A549 (cell line): Measurements from ENCODE around the gene KIAA0825. TPM values are rescaled to one million over a fixed set of nuclear protein-coding genes. Genes with fewer than 3 reads are reported as not detected.
"Not testable (repeated sequence)": the region's sequence is repeated elsewhere in the genome, so short reads cannot be mapped to it uniquely, and the experiment has no call there.

Source experiments
- ATAC-seq, 2 experiments: fragments of 200-7000 bp in 1 of 2; fragments of >200 bp in 1 of 2; cut with Nextera tagmentation in 1 of 2; cut with Tn5 transposase in 1 of 2; 3 replicates each; pipeline versions ENCODE4 v1.8.0 to v1.9.1; 2018 to 2020; ENCODE audit warnings: mild to moderate bottlenecking in 1 of 2, moderate library complexity in 1 of 2
- CTCF ChIA-PET: fragments of 300-600 bp; sonication (Branson Sonifier 250); formaldehyde crosslinking; extraction: SDS; loops from one replicate; lab custom pipeline; 2021; ENCODE audit warnings: antibody characterized with exemption, inconsistent platforms; lab: Yijun Ruan, JAX
- POLR2A ChIA-PET: fragments of 350-600 bp; formaldehyde crosslinking; extraction: SDS; loops from one replicate; lab custom pipeline; 2021; ENCODE audit warnings: antibody characterized with exemption, inconsistent platforms; lab: Yijun Ruan, JAX
- DNase-seq, 2 experiments: peaks; one replicate each; pipeline versions ENCODE4 v3.0.0 to v3.0.0-alpha.2; 2011 to 2016; ENCODE audit warnings: low read depth in 1 of 2, low spot score in 1 of 2
- FAIRE-seq: peaks from 2 replicates; lab custom pipeline; 2011; peaks lifted over from hg19 to GRCh38; lab: Jason Lieb, UNC
- H3K27ac ChIP-seq, 2 experiments: fragments of >200 bp; sonication (Bioruptor Twin); formaldehyde crosslinking; 3 replicates each; pipeline ENCODE4 v1.5.1; 2016 to 2017
- H3K4me1 ChIP-seq: fragments of >200 bp; sonication (Bioruptor Twin); formaldehyde crosslinking; 3 replicates; pipeline ENCODE4 v1.6.1; 2016
- H3K4me2 ChIP-seq: fragments of >200 bp; sonication (Bioruptor Twin); formaldehyde crosslinking; 3 replicates; pipeline ENCODE4 v1.6.1; 2016
- H3K4me3 ChIP-seq: fragments of >200 bp; sonication (Bioruptor Twin); formaldehyde crosslinking; 3 replicates; pipeline ENCODE4 v1.5.1; 2016
- H3K9me3 ChIP-seq: fragments of >200 bp; sonication (Bioruptor Twin); formaldehyde crosslinking; 3 replicates; pipeline ENCODE4 v1.6.1; 2016
- CBX8 ChIP-seq: fragments of 200-600 bp; sonication (generic); IDR thresholded peaks from 2 replicates; pipeline ENCODE4 v1.6.1; 2016
- CHD2 ChIP-seq: fragments of 150-350 bp; IDR thresholded peaks from 2 replicates; pipeline ENCODE4 v1.6.1; 2014; ENCODE audit warnings: low read length; ENCODE audit not compliant: partially characterized antibody
- CHD4 ChIP-seq: fragments of 200-600 bp; sonication (generic); IDR thresholded peaks from 2 replicates; pipeline ENCODE4 v1.6.1; 2016; ENCODE audit warnings: antibody characterized with exemption, mild to moderate bottlenecking, borderline replicate concordance
- E2F6 ChIP-seq: IDR thresholded peaks from 2 replicates; pipeline ENCODE4 v1.6.1; 2012; ENCODE audit warnings: low read depth, borderline replicate concordance
- EHMT2 ChIP-seq: fragments of 200-600 bp; sonication (generic); IDR thresholded peaks from 2 replicates; pipeline ENCODE4 v1.6.1; 2016; ENCODE audit warnings: antibody characterized with exemption, low read depth, mild to moderate bottlenecking, moderate library complexity
- FOSL2 ChIP-seq, 2 experiments: fragments of 450-650 bp in 1 of 2; fragments of >200 bp in 1 of 2; sonication (Bioruptor Twin) in 1 of 2; formaldehyde crosslinking; IDR thresholded peaks; 2 replicates each; pipeline versions ENCODE4 v1.5.0 to v1.6.1; 2016 to 2020; ENCODE audit warnings: mild to moderate bottlenecking in 1 of 2, moderate library complexity in 1 of 2
- HES2 ChIP-seq: fragments of >200 bp; sonication (Bioruptor Twin); formaldehyde crosslinking; IDR thresholded peaks from 2 replicates; pipeline ENCODE4 v1.6.1; 2016
- HOXA7 ChIP-seq: fragments of 250-450 bp; sonication (Bioruptor Pico); IDR thresholded peaks from 2 replicates; pipeline ENCODE4 v1.5.0; 2020; ENCODE audit warnings: mild to moderate bottlenecking, moderate library complexity
- MAZ ChIP-seq: fragments of 150-350 bp; IDR thresholded peaks from 2 replicates; pipeline ENCODE4 v1.6.1; 2014; ENCODE audit warnings: antibody characterized with exemption, low read depth, low read length, borderline replicate concordance
- MYC ChIP-seq: IDR thresholded peaks from 2 replicates; pipeline ENCODE4 v1.6.1; 2012; ENCODE audit warnings: mild to moderate bottlenecking, inconsistent platforms, low read length, improper control_type of control experiment, borderline replicate concordance
- NPAS2 ChIP-seq: fragments of 250-450 bp; sonication (Bioruptor Pico); IDR thresholded peaks from 2 replicates; pipeline ENCODE4 v1.8.0; 2022; ENCODE audit warnings: mild to moderate bottlenecking, moderate library complexity, borderline replicate concordance
- PBX3 ChIP-seq: IDR thresholded peaks from 2 replicates; pipeline ENCODE4 v1.6.1; 2012
- RAD21 ChIP-seq, 2 experiments: fragments of >200 bp in 1 of 2; sonication (Bioruptor Twin) in 1 of 2; formaldehyde crosslinking in 1 of 2; IDR thresholded peaks in 1 of 2; conservative IDR thresholded peaks in 1 of 2; 2 replicates in 1 of 2; 3 replicates in 1 of 2; pipeline ENCODE4 v1.6.1; 2012 to 2018; ENCODE audit warnings: inconsistent platforms in 1 of 2
- RFX5 ChIP-seq: fragments of 450-650 bp; IDR thresholded peaks from 2 replicates; pipeline ENCODE4 v1.7.1; 2014; ENCODE audit warnings: antibody characterized with exemption, mild to moderate bottlenecking, moderate library complexity
- RNF2 ChIP-seq: fragments of 200-600 bp; sonication (generic); IDR thresholded peaks from 2 replicates; pipeline ENCODE4 v1.6.1; 2016; ENCODE audit warnings: low read depth, mild to moderate bottlenecking, antibody characterized with exemption, moderate library complexity, borderline replicate concordance
- SMC3 ChIP-seq: fragments of >200 bp; sonication (Bioruptor Twin); formaldehyde crosslinking; IDR thresholded peaks from 3 replicates; pipeline ENCODE4 v1.6.1; 2018; ENCODE audit warnings: inconsistent platforms
- TP53 ChIP-seq: fragments of 250-450 bp; sonication (Bioruptor Pico); IDR thresholded peaks from 2 replicates; pipeline ENCODE4 v1.5.0; 2021; ENCODE audit warnings: mild to moderate bottlenecking, moderate library complexity
- USF2 ChIP-seq: fragments of 450-650 bp; IDR thresholded peaks from 2 replicates; pipeline ENCODE4 v1.6.1; 2014; ENCODE audit warnings: antibody characterized with exemption
- ZC3H11A ChIP-seq: fragments of 450-650 bp; IDR thresholded peaks from 2 replicates; pipeline ENCODE4 v1.6.1; 2014; ENCODE audit warnings: antibody characterized with exemption, mild to moderate bottlenecking
- ZSCAN20 ChIP-seq: fragments of 250-450 bp; sonication (Bioruptor Pico); IDR thresholded peaks from 2 replicates; pipeline ENCODE4 v1.8.0; 2022; ENCODE audit warnings: mild to moderate bottlenecking, moderate library complexity
- WGBS: methylation state at CpG from one replicate; pipeline ENCODE4 v1.1.6; 2017; ENCODE audit errors: missing lambda C conversion rate; 5-methylcytosine and 5-hydroxymethylcytosine counted together
- polyA plus RNA-seq, 4 experiments: library from polyadenylated mRNA; depleted of rRNA in 3 of 4; stranded (reverse); fragments of >200 nt; fragmentation: RNase III in 1 of 4; extraction: RNeasy Plus Mini Kit Qiagen cat#74134 plus additional on column Dnase treatment in 1 of 4; gene quantifications; 2 replicates in 3 of 4; 3 replicates in 1 of 4; pipeline ENCODE4 v1.2.3, GENCODE V29; 2011 to 2017

KIAA0825 gene
- polyA plus RNA-seq, 2 of the 4 experiments (the other 2 are of a cell fraction): 0.57 to 0.80 TPM

GRCh38 chr5:94359880-94360279 is 258.5 kb downstream of the KIAA0825 start:
- 68% methylated on average over 3 of the region's 3 CpGs for WGBS
- no peak for FAIRE-seq
- no peak for TF ChIP-seq TP53 (CRISPR knock-in tag)
- TF ChIP-seq CBX8: no peak
- TF ChIP-seq CHD2: no peak
- no peak for TF ChIP-seq NPAS2 (CRISPR knock-in tag)
- no peak for TF ChIP-seq RFX5
- TF ChIP-seq, all 56 proteins: peak for 0
- DNase-seq: no peak
- CTCF ChIA-PET: interaction anchor here (1.1 kb wide), 1 partner anchor 18 kb away, joined by 3 read pairs; no protein-coding TSS in a partner anchor
- no peak for ATAC-seq
- H3K4me3 ChIP-seq: no peak overlapping the region
- no peak overlapping the region for H3K4me2 ChIP-seq
- H3K9me3 ChIP-seq: no peaks in the 10 kb centered on the region
- POLR2A ChIA-PET: no interaction called here
- no peaks in the 10 kb centered on the region for H3K4me1 ChIP-seq
- no peak overlapping the region for H3K27ac ChIP-seq

- ATAC-seq: no peak
- POLR2A ChIA-PET: no interaction called here
Observed at GRCh38 chr5:94355811-94356210, 262.6 kb downstream of the KIAA0825 start.

GRCh38 chr5:94354837-94355485 is 263.4 kb downstream of the KIAA0825 start:
- POLR2A ChIA-PET, H3K4me3 ChIP-seq, DNase-seq, FAIRE-seq, CTCF ChIA-PET, H3K4me2 ChIP-seq, H3K27ac ChIP-seq, H3K9me3 ChIP-seq, H3K4me1 ChIP-seq, ATAC-seq: not testable (repeated sequence)
- 47% methylated on average over 5 of the region's 5 CpGs for WGBS

More at GRCh38 chr5:94355811-94356210, 262.6 kb downstream of the KIAA0825 start:
- H3K4me1 ChIP-seq: no peaks in the 10 kb centered on the region
- CTCF ChIA-PET: no interaction called here
- no peak overlapping the region for H3K4me3 ChIP-seq
- DNase-seq (no peak), FAIRE-seq (no peak)
- TF ChIP-seq PBX3 (no peak), CHD4 (no peak), MYC (no peak), HOXA7 (no peak), HES2 (no peak), E2F6 (no peak), ZSCAN20 (CRISPR knock-in tag) (no peak), RNF2 (no peak), RAD21 (conservative IDR thresholded peaks at IDR 0.05 in 1 of 2, IDR thresholded peaks at IDR 0.05 in 1 of 2) (no peak), FOSL2 (IDR thresholded peaks at IDR 0.05) (no peak), FOSL2 (CRISPR knock-in tag; IDR thresholded peaks at IDR 0.05) (no peak), MAZ (no peak), ZC3H11A (no peak), SMC3 (no peak), RFX5 (no peak), EHMT2 (no peak), USF2 (no peak)
- H3K4me2 ChIP-seq: no peak overlapping the region
- no peak overlapping the region for H3K27ac ChIP-seq
- no peaks in the 10 kb centered on the region for H3K9me3 ChIP-seq
